Measurements from ENCODE around the gene DHRS12.

DNA sequence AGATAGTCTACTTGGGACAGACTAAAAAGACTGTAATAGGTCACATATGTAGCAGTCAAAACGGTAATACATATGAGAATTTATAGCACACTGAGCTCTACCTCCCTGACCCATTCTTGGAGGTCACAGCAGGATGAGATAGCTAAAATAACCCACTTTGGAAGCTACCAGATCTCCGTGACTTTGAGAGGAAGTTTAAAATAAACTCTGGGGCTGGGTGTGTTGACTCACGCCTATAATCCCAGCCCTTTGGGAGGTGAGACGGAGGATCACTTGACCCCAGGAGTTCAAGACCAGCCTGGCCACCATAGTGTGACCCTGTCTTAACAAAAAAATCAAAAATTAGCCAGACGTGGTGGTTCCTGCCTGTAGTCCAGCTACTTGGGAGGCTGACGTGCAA, 45.3 kb downstream of the DHRS12 start:
- TF ChIP-seq, protein P1, sequence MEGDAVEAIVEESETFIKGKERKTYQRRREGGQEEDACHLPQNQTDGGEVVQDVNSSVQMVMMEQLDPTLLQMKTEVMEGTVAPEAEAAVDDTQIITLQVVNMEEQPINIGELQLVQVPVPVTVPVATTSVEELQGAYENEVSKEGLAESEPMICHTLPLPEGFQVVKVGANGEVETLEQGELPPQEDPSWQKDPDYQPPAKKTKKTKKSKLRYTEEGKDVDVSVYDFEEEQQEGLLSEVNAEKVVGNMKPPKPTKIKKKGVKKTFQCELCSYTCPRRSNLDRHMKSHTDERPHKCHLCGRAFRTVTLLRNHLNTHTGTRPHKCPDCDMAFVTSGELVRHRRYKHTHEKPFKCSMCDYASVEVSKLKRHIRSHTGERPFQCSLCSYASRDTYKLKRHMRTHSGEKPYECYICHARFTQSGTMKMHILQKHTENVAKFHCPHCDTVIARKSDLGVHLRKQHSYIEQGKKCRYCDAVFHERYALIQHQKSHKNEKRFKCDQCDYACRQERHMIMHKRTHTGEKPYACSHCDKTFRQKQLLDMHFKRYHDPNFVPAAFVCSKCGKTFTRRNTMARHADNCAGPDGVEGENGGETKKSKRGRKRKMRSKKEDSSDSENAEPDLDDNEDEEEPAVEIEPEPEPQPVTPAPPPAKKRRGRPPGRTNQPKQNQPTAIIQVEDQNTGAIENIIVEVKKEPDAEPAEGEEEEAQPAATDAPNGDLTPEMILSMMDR (IDR thresholded peaks at IDR 0.05) = no peak
- TF ChIP-seq POLR2A (IDR thresholded peaks at IDR 0.05) = no peak

All from adrenal gland (tissue), 5 donors.